ENCODE measurements around the gene KIRREL1. TPM values are rescaled to one million over a fixed set of nuclear protein-coding genes. Genes with fewer than 3 reads are reported as not detected.

The KIRREL1 gene
- polyA plus RNA-seq, 3 donors = 3.5 to 41.1 (median 19.7) TPM

- no peak overlapping the region for H3K27ac ChIP-seq (ENCODE audit: low read depth, low read length)
- 40 to 60% (median 41%) methylated on average over 4 of the region's 4 CpGs for WGBS, 3 donors
Measured at GRCh38 chr1:158046715-158047510, 53.5 kb downstream of the KIRREL1 start.

DNA sequence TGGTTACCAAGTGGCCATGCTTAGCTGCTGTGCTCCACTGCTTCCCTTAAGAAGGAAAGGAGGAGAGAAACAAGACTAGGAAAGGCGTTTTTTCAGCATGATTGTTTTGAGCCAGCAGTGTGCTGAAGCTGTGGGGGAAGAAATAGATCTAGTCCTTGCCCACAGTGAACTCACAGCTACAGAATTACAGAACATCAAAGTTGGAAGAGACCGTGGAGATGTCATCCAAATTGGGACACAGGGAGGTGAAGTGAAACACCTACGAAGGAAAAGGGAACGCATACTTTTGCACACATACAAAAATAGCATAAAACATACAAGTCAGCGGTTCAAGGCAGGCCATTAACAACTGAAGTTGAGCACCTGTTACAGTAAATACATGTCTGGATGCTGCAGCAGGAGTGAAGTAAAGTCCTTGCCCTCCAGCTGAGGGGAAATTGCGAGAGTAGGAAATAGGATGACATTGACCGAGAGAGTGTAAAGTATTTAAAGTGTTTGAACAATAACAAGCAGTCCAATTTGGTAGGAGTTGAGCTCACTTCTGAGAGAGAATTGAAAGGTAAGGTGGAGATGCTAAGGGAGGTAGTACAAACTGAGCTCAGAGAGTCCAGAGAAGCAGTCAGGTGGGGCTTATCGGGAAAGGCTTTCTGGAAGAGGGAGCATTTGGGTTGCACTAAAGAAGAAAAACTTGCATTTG, 55.1 kb downstream of the KIRREL1 start:
- 53 to 81% (median 74%) methylated on average over 8 of the region's 8 CpGs for WGBS, 3 donors
- no peak overlapping the region for H3K27ac ChIP-seq (ENCODE audit: low read depth, low read length)

GRCh38 chr1:158049853-158050252, 56.4 kb downstream of the KIRREL1 start:
- WGBS, 3 donors = 56 to 70% (median 60%) methylated on average over 5 of the region's 5 CpGs

DNA sequence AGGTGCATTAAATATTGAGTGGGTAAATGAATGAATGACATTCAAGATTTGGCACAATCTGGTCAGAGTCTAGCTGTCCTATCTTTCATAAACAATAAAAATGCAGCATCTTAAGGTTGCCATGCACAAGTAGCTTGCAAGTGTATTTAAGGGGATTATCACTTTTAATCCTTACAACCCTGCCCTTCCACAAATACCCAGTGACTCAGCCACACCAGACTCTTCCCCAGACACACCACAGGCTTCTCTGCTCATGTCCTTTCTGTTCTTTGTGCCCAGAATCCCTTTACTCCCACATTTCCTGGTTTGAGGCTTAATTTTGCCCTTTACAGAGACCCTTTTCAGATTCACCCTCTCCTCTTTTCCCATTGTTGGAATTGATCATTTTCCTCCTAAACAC, 59.8 kb downstream of the KIRREL1 start:
- H3K27ac ChIP-seq (ENCODE audit: low read depth, low read length) = no peak overlapping the region

More at GRCh38 chr1:158049853-158050252, 56.4 kb downstream of the KIRREL1 start:
- H3K27ac ChIP-seq (ENCODE audit: low read depth, low read length) = no peak overlapping the region

- WGBS, 3 donors = 90 to 98% (median 97%) methylated on average over 4 of the region's 4 CpGs
- no peak overlapping the region for H3K27ac ChIP-seq (ENCODE audit: low read depth, low read length)
Measured at GRCh38 chr1:158054721-158055120, 61.3 kb downstream of the KIRREL1 start.

GRCh38 chr1:158055854-158056253, 62.4 kb downstream of the KIRREL1 start:
- 41 to 73% (median 43%) methylated on average over 4 of the region's 4 CpGs for WGBS, 3 donors
- no peak overlapping the region for H3K27ac ChIP-seq (ENCODE audit: low read depth, low read length)

GRCh38 chr1:158056498-158056897, 63.1 kb downstream of the KIRREL1 start:
- 48 to 63% (median 58%) methylated on average over 5 of the region's 5 CpGs for WGBS, 3 donors
- H3K27ac ChIP-seq (ENCODE audit: low read depth, low read length) = no peak overlapping the region

GRCh38 chr1:158058237-158058985, 65.0 kb downstream of the KIRREL1 start:
- no peak overlapping the region for H3K27ac ChIP-seq (ENCODE audit: low read depth, low read length)
- WGBS, 3 donors = 76% methylated on average over 10 of the region's 10 CpGs

- WGBS, 3 donors = 21 to 40% (median 37%) methylated on average over 4 of the region's 4 CpGs
- H3K27ac ChIP-seq (ENCODE audit: low read depth, low read length) = no peak overlapping the region
Measured at GRCh38 chr1:158059984-158060383, 66.5 kb downstream of the KIRREL1 start.

- WGBS, 3 donors = 75 to 93% (median 90%) methylated on average over 7 of the region's 7 CpGs
- no peak overlapping the region for H3K27ac ChIP-seq (ENCODE audit: low read depth, low read length)
Measured at GRCh38 chr1:158062174-158062573, 68.7 kb downstream of the KIRREL1 start.

GRCh38 chr1:158067662-158068061, 74.2 kb downstream of the KIRREL1 start:
- WGBS, 3 donors = 61 to 75% (median 74%) methylated on average over 6 of the region's 6 CpGs
- H3K27ac ChIP-seq (ENCODE audit: low read depth, low read length) = no peak overlapping the region

DNA sequence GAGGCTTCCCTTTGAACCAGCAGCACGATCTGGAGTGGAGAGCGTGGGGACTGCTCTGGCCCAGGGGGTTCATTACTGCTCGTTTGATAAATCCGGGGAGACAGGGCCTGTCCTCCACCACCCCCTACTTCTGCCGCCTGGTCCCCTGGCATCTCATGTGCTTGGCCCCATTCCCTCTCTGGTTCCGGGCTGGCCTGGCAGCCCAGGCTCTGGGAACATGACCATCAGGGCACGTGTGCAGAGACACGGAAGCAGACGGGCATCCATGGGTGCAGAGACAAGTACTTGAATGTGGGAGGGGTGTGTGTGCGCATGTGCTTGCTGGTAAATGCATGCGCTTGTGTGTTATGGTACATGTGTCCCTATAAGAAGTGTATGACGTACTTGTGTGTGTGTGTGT, 75.5 kb downstream of the KIRREL1 start:
- 62 to 80% (median 63%) methylated on average over 12 of the region's 12 CpGs for WGBS, 3 donors
- H3K27ac ChIP-seq (ENCODE audit: low read depth, low read length) = no peak overlapping the region

GRCh38 chr1:158071138-158071537, 77.7 kb downstream of the KIRREL1 start:
- WGBS, 3 donors = 58 to 64% (median 62%) methylated on average over 14 of the region's 14 CpGs
- no peak overlapping the region for H3K27ac ChIP-seq (ENCODE audit: low read depth, low read length)

DNA sequence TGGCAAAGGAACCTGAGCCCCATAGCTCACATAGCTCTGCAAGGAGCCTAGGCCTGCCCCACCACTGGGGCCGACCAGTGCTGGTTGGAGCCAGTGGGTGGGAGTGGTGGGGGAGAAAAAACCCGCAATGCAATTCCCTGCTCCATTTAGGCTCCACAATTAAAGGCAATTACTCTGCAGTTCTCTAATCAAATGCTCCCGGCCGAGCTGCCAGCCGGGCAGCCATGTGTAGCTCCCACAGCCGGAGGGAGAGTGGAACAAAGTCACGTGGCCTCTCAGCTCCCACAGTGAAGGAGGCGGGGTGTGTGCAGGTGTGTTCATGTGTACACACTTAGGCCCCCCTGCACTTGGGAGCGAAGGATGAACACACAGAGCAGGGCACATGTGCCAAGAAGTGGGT, 81.6 kb downstream of the KIRREL1 start:
- no peak overlapping the region for H3K27ac ChIP-seq (ENCODE audit: low read depth, low read length)
- WGBS, 3 donors = 39 to 79% (median 69%) methylated on average over 9 of the region's 9 CpGs

- no peak overlapping the region for H3K27ac ChIP-seq (ENCODE audit: low read depth, low read length)
- 72 to 80% (median 73%) methylated on average over 6 of the region's 6 CpGs for WGBS, 3 donors
Measured at GRCh38 chr1:158076441-158076840, 83.0 kb downstream of the KIRREL1 start.

DNA sequence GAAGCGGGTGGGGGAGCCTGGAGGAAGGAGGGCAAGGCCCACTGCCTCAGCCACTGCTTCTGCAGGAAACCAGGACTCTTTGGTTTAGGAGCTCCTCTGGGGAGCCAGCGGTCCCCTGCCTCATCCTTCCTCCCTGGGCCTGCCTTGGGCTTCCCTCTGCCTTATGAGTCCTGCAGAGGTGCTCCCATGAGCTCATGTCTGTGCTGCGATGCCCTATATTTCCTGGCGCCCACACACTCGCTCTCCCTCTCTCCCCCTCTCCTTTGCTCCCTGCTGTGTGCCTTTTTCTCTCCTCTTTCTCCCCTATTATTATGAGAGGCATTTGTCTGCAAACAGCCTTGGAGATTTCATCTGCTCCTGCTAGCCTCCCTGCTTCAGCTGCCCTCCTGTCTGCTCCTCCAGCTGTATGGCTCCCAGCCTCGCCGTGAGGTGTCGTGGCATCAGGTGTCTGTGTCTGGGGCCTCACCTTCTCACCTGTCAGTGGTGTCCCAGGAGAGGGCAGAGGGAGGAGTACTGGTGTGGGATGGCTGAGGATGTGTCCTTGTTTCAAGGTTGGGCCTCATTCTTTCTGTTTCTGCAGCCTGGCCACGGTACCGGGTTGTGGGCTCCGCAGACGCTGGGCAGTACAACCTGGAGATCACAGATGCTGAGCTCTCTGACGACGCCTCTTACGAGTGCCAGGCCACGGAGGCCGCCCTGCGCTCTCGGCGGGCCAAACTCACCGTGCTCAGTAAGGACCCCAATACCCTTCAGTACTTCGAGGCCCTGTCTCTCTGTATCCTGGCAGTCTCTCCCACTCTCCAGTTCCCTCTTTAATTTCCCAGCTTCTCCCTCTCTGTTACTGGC, 84.2 kb downstream of the KIRREL1 start:
- WGBS, 3 donors = 90 to 94% (median 93%) methylated on average over 22 of the region's 22 CpGs
- H3K27ac ChIP-seq (ENCODE audit: low read depth, low read length) = no peak overlapping the region

GRCh38 chr1:158078569-158079080, 85.2 kb downstream of the KIRREL1 start:
- WGBS, 3 donors = 60 to 82% (median 80%) methylated on average over 4 of the region's 4 CpGs
- no peak overlapping the region for H3K27ac ChIP-seq (ENCODE audit: low read depth, low read length)

DNA sequence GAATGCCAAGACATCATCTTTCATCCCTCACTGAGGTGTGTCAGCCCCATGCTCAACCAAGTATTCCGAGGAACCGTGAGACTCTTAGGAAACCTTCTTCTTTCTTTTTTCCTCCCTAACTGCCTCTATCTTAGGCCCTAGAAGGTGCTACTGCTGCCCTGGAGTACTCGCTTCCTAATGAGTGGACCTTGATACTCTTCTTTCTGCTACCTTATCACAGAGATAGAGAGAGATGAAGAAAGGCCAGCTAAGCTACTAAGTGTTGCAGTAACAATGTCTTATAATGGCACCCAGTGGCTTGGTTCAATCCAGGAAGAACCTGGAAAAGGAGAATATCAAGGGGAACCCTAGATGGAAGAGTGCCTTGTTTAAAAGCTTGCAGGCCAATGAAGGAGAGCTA, 86.6 kb downstream of the KIRREL1 start:
- WGBS, 3 donors = 85 to 93% (median 89%) methylated on average over 3 of the region's 3 CpGs

More for the DNA sequence above, 86.6 kb downstream of the KIRREL1 start:
- no peak overlapping the region for H3K27ac ChIP-seq (ENCODE audit: low read depth, low read length)
